ENCODE data around the gene SFXN5.

DNA sequence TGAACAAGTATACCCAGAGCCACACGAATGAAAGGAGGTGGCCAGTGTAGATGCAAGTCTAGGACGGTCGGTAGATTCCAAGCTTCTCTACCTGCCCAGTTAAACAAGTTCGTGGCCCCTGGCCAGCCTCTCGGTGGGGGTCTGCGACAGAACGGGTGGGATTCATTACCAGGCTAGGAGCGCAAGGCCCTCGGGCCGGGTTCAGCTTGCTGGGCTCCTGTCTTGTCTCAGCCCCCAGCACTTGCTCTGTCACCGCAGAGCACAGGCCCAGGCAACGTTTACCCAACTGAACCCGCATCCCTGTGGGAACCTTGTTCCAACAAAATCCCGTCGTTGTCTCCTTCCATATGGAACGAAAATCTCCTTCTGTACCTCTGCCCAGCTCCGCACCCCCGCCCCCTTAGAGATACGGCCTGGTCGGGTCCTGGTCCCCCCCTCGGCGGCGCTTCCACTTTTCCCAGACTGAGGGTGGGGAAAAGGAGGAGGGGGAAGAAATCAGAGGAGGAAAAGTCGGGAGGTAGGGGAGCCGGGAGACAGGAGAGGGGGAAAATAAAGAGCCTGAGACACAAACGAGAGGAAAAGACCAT, 156.1 kb downstream of the SFXN5 start:
- TF ChIP-seq FOXM1 (IDR thresholded peaks at IDR 0.05; ENCODE audit: borderline replicate concordance, low read depth), result no peak
- no peak for TF ChIP-seq CREB1 (IDR thresholded peaks at IDR 0.05; ENCODE audit: low read depth)
- no peak for TF ChIP-seq EGR1 (IDR thresholded peaks at IDR 0.05)
- TF ChIP-seq TAF1 (IDR thresholded peaks at IDR 0.05; ENCODE audit: low read depth), result no peak
- no peak for TF ChIP-seq CEBPB (IDR thresholded peaks at IDR 0.05)
- no peak for TF ChIP-seq MAX (IDR thresholded peaks at IDR 0.05)
- no peak for TF ChIP-seq NFIC (IDR thresholded peaks at IDR 0.05)
- TF ChIP-seq TEAD4 (IDR thresholded peaks at IDR 0.05), result no peak
